Calu3 (cell line): ENCODE measurements around the gene PSME4. TPM values are rescaled to one million over a fixed set of nuclear protein-coding genes. Genes with fewer than 3 reads are reported as not detected.

ENCODE experiments used
- BruUV-seq: library from RNA; stranded (reverse); fragments of 400-500 nt; replicated peaks from 2 replicates; lab custom pipeline; 2021; lab: Mats Ljungman, UMichigan
- CTCF ChIA-PET: fragments of 300-600 bp; sonication (Branson Sonifier 250); formaldehyde crosslinking; loops from one replicate; lab custom pipeline; 2022; ENCODE audit warnings: antibody characterized with exemption; lab: Charles Lee
- DNase-seq: peaks from one replicate; pipeline ENCODE4 v3.0.0; 2022
- H3K27ac Mint-ChIP-seq: one replicate; pipeline ENCODE4 v1.8.0; 2022; ENCODE audit warnings: mixed read lengths; ENCODE audit not compliant: unreplicated experiment
- H3K27me3 Mint-ChIP-seq: one replicate; pipeline ENCODE4 v1.8.0; 2022; ENCODE audit warnings: mixed read lengths; ENCODE audit not compliant: unreplicated experiment
- H3K36me3 Mint-ChIP-seq: one replicate; pipeline ENCODE4 v1.8.0; 2022; ENCODE audit warnings: mild to moderate bottlenecking, moderate library complexity, mixed read lengths; ENCODE audit not compliant: insufficient read depth, unreplicated experiment
- H3K4me1 Mint-ChIP-seq: one replicate; pipeline ENCODE4 v1.8.0; 2022; ENCODE audit warnings: mild to moderate bottlenecking, low read depth, mixed read lengths; ENCODE audit not compliant: unreplicated experiment
- H3K4me3 Mint-ChIP-seq: one replicate; pipeline ENCODE4 v1.8.0; 2022; ENCODE audit warnings: mild to moderate bottlenecking, low read depth, moderate library complexity, mixed read lengths; ENCODE audit not compliant: unreplicated experiment
- H3K9me3 Mint-ChIP-seq: one replicate; pipeline ENCODE4 v1.8.0; 2022; ENCODE audit warnings: low read depth, mixed read lengths; ENCODE audit not compliant: unreplicated experiment
- intact Hi-C: fragments of 100-400 bp; cut with micrococcal nuclease; formaldehyde crosslinking; loops from one replicate; pipeline ENCODE4 v1.10.0; 2022; ENCODE audit not compliant: unreplicated experiment
- microRNA-seq: library from miRNA; unstranded; fragments of <30 nt; microRNA quantifications from one replicate; pipeline ENCODE4 v1.2.0, GENCODE V29; 2022
- total RNA-seq: library from RNA; stranded (reverse); gene quantifications from 2 replicates; pipeline ENCODE4 v1.2.3, GENCODE V29; 2022
- TF ChIP-seq, protein P1 (sequence below): fragments of 200-600 bp; IDR thresholded peaks from one replicate; pipeline ENCODE4 v1.8.0; 2022; ENCODE audit warnings: antibody characterized with exemption; ENCODE audit not compliant: unreplicated experiment

PSME4 gene
- total RNA-seq, 1 experiment from 2014 or later = 58.4 TPM

DNA sequence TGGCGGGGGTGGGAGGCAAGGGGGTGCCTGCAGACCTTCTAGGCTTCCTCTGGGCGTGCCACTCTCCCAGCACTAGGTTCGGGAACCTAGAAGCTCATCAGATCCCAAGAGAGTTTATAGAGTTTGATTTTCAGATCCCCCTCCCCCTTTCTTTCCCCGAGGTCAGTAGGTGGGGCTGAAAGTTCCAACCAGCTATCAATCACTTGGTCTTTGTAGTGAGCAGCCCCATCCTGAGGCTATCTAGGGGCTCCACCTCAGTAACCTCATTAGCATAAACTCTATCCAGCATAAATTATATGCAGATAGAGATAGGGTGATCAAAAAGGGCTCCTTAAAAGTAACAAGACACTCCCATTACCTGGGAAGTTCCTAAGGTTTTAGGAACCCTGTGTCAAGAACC, 151.2 kb downstream of the PSME4 start:
- Mint-ChIP-seq H3K36me3 (peaks cover 20% of the 10 kb centered on the region), H3K27ac (no peak overlapping the region), H3K9me3 (no peaks in the 10 kb centered on the region), H3K27me3 (no peaks in the 10 kb centered on the region), H3K4me1 (no peaks in the 10 kb centered on the region), H3K4me3 (no peak overlapping the region)
- TF ChIP-seq, protein P1, sequence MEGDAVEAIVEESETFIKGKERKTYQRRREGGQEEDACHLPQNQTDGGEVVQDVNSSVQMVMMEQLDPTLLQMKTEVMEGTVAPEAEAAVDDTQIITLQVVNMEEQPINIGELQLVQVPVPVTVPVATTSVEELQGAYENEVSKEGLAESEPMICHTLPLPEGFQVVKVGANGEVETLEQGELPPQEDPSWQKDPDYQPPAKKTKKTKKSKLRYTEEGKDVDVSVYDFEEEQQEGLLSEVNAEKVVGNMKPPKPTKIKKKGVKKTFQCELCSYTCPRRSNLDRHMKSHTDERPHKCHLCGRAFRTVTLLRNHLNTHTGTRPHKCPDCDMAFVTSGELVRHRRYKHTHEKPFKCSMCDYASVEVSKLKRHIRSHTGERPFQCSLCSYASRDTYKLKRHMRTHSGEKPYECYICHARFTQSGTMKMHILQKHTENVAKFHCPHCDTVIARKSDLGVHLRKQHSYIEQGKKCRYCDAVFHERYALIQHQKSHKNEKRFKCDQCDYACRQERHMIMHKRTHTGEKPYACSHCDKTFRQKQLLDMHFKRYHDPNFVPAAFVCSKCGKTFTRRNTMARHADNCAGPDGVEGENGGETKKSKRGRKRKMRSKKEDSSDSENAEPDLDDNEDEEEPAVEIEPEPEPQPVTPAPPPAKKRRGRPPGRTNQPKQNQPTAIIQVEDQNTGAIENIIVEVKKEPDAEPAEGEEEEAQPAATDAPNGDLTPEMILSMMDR = no peak
- intact Hi-C loops = no loop called here
- DNase-seq = no peak
- CTCF ChIA-PET = interaction anchor here (0.6 to 0.7 kb wide), 2 partner anchors 52 to 342 kb away, joined by 4 read pairs; no protein-coding TSS in a partner anchor
- no TSS peak for BruUV-seq

DNA sequence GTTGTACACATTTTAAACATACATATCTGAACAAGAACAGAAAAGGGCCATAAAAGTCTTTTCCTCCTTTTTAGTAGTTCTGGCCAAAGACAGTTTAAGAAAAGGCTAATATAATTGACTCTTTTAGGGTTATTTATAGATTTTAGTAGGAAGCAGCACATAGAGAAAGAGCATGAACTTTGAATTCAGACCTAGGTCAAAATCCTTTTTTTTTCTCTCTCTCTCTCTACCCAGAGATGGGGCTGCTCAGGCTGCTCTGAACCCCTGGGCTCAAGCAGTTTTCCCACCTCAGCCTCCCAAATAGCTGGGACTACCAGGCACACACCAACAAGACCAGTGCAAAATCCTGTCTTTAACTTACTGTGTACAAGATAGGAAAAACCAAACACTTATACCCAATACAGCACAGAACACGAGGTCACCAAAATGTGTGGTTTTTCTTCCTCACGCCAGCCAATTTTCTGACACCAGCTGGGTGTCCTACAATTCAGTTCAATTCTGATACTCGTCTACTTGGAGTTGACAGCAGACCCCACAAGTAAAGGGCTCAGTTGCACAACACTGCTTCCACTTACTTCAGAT, 151.8 kb downstream of the PSME4 start:
- no peak for DNase-seq
- Mint-ChIP-seq H3K27ac (no peak overlapping the region), H3K27me3 (no peaks in the 10 kb centered on the region), H3K4me1 (no peaks in the 10 kb centered on the region), H3K9me3 (no peaks in the 10 kb centered on the region), H3K4me3 (no peak overlapping the region), H3K36me3 (peaks cover 20% of the 10 kb centered on the region)
- CTCF ChIA-PET = interaction anchor here (0.6 kb wide), 1 partner anchor 53 kb away, joined by 4 read pairs; no protein-coding TSS in a partner anchor
- no TSS peak for BruUV-seq
- TF ChIP-seq, protein P1 = no peak
- intact Hi-C loops = no loop called here

Small RNA genes lying within 50 kb of the gene (microRNA-seq; reads per million reads assigned to microRNA genes)
- gene MIR3682 = not detected

Other genes with a start within 250 kb of the PSME4 start
- gene CHAC2, start 203.2 kb downstream of the PSME4 start, total RNA-seq = 7.4 and 8.8 TPM in 2 replicates
- 14.2 and 15.8 TPM in 2 replicates for gene ASB3, start 184.0 kb downstream of the PSME4 start, total RNA-seq
- 49.0 and 51.9 TPM in 2 replicates for gene ERLEC1, start 183.9 kb downstream of the PSME4 start, total RNA-seq
- gene GPR75, start 111.0 kb downstream of the PSME4 start, total RNA-seq = 5.4 and 7.5 TPM in 2 replicates
- gene ACYP2, start 144.6 kb upstream of the PSME4 start, total RNA-seq = 10.5 and 10.9 TPM in 2 replicates